ENCODE data around the gene ENTHD1.

- no peak for TF ChIP-seq POLR2A (conservative IDR thresholded peaks at IDR 0.05)
- TF ChIP-seq YBX1 (IDR thresholded peaks at IDR 0.05): no peak
- no peak for TF ChIP-seq ESRRB (CRISPR knock-in tag; IDR thresholded peaks at IDR 0.05; ENCODE audit: borderline replicate concordance)
Measured at GRCh38 chr22:39906207-39906606, 12.6 kb upstream of the ENTHD1 start.

Data from K562 (cell line).